MM.1S (cell line): Measurements from ENCODE around the gene UBAC1.
A peak's percentile ranks its signal among the peaks of the same experiment; 100 is the strongest.

Experiments used
- CTCF ChIP-seq: fragments of 300-600 bp; sonication (generic); IDR thresholded peaks from 2 replicates; pipeline ENCODE4 v1.5.1; 2016; ENCODE audit warnings: antibody characterized with exemption, low read length, mixed read lengths
- EZH2 ChIP-seq: fragments of 300-600 bp; sonication (generic); optimal IDR thresholded peaks from 2 replicates; pipeline ENCODE3; 2017; ENCODE audit warnings: low read depth, mild to moderate bottlenecking, antibody characterized with exemption, low read length, mixed read lengths
- EZH2phosphoT487 ChIP-seq: fragments of 300-600 bp; sonication (generic); IDR thresholded peaks from 2 replicates; pipeline ENCODE4 v1.6.1; 2018; ENCODE audit warnings: antibody characterized with exemption, low read length

GRCh38 chr9:135962696-135963307 lies 1.6 kb upstream of the UBAC1 start:
- TF ChIP-seq CTCF (no peak), EZH2phosphoT487 (no peak), EZH2 (peak; percentile 24)
